SK-N-SH treated with all-trans-retinoic acid at 6 μM for 48 hours (cell line): ENCODE data around the gene RGS7.

Experiments used
- ATAC-seq: fragments of 200-7000 bp; cut with Tn5 transposase; 3 replicates; pipeline ENCODE4 v1.9.1; 2020; ENCODE audit warnings: mild to moderate bottlenecking, moderate library complexity
- BACH2 ChIP-seq: fragments of 250-450 bp; sonication (Bioruptor Pico); IDR thresholded peaks from 2 replicates; pipeline ENCODE4 v1.9.0; 2021; ENCODE audit warnings: mild to moderate bottlenecking, borderline replicate concordance
- CREB5 ChIP-seq: fragments of 250-450 bp; sonication (Bioruptor Pico); IDR thresholded peaks from 2 replicates; pipeline ENCODE4 v1.5.1; 2020; ENCODE audit warnings: low read depth, mild to moderate bottlenecking, moderate library complexity
- CSDC2 ChIP-seq: fragments of 250-450 bp; sonication (Bioruptor Pico); IDR thresholded peaks from 2 replicates; pipeline ENCODE4 v1.5.0; 2020; ENCODE audit warnings: mild to moderate bottlenecking, moderate library complexity
- ESRRG ChIP-seq: fragments of 250-450 bp; sonication (Bioruptor Pico); IDR thresholded peaks from 2 replicates; pipeline ENCODE4 v1.6.1; 2021; ENCODE audit warnings: mild to moderate bottlenecking
- GLIS3 ChIP-seq: fragments of 250-450 bp; sonication (Bioruptor Pico); IDR thresholded peaks from 2 replicates; pipeline ENCODE4 v1.5.0; 2020; ENCODE audit warnings: mild to moderate bottlenecking, moderate library complexity
- ISL1 ChIP-seq: fragments of 250-450 bp; sonication (Bioruptor Pico); IDR thresholded peaks from 2 replicates; pipeline ENCODE4 v2.1.2; 2022; ENCODE audit warnings: mild to moderate bottlenecking, moderate library complexity
- PATZ1 ChIP-seq: fragments of 250-450 bp; sonication (Bioruptor Pico); IDR thresholded peaks from 2 replicates; pipeline ENCODE4 v1.8.0; 2020; ENCODE audit warnings: mild to moderate bottlenecking, moderate library complexity, borderline replicate concordance
- POU6F1 ChIP-seq: fragments of 250-450 bp; sonication (Bioruptor Pico); IDR thresholded peaks from 2 replicates; pipeline ENCODE4 v1.8.0; 2021; ENCODE audit warnings: low read depth, mild to moderate bottlenecking, moderate library complexity, borderline replicate concordance
- PPARA ChIP-seq: fragments of 250-450 bp; sonication (Bioruptor Pico); IDR thresholded peaks from 2 replicates; pipeline ENCODE4 v1.5.0; 2020; ENCODE audit warnings: mild to moderate bottlenecking, borderline replicate concordance
- RARB ChIP-seq: fragments of 250-450 bp; sonication (Bioruptor Pico); IDR thresholded peaks from 2 replicates; pipeline ENCODE4 v1.8.0; 2021; ENCODE audit warnings: mild to moderate bottlenecking, moderate library complexity
- TCF4 ChIP-seq: fragments of 250-450 bp; sonication (Bioruptor Pico); IDR thresholded peaks from 2 replicates; pipeline ENCODE4 v1.8.0; 2021; ENCODE audit warnings: mild to moderate bottlenecking, moderate library complexity, borderline replicate concordance
- ZFP3 ChIP-seq: fragments of 250-450 bp; sonication (Bioruptor Pico); IDR thresholded peaks from 2 replicates; pipeline ENCODE4 v1.5.0; 2020; ENCODE audit warnings: mild to moderate bottlenecking, moderate library complexity
- ZFP30 ChIP-seq: fragments of 450-650 bp; formaldehyde crosslinking; IDR thresholded peaks from 2 replicates; pipeline ENCODE4 v1.5.0; 2022; ENCODE audit warnings: mild to moderate bottlenecking, moderate library complexity
- ZNF565 ChIP-seq: fragments of 450-650 bp; formaldehyde crosslinking; conservative IDR thresholded peaks from 2 replicates; pipeline ENCODE4 v1.5.0; 2020; ENCODE audit warnings: low read depth, mild to moderate bottlenecking, moderate library complexity
- ZNF70 ChIP-seq: fragments of 450-650 bp; formaldehyde crosslinking; IDR thresholded peaks from 2 replicates; pipeline ENCODE4 v1.5.0; 2020; ENCODE audit warnings: mild to moderate bottlenecking, moderate library complexity
- ZNF8 ChIP-seq: fragments of 450-650 bp; formaldehyde crosslinking; IDR thresholded peaks from 2 replicates; pipeline ENCODE4 v1.5.0; 2020; ENCODE audit warnings: mild to moderate bottlenecking, moderate library complexity
- TF ChIP-seq, protein P1 (sequence below): fragments of 250-450 bp; sonication (Bioruptor Pico); IDR thresholded peaks from 2 replicates; pipeline ENCODE4 v1.5.0; 2020; ENCODE audit warnings: mild to moderate bottlenecking, moderate library complexity

The RGS7 gene

GRCh38 chr1:240967070-240967724, 389.8 kb downstream of the RGS7 start (continued):
- TF ChIP-seq PATZ1 (CRISPR knock-in tag), result no peak
- no peak for TF ChIP-seq ESRRG (CRISPR knock-in tag)
- TF ChIP-seq, protein P1, sequence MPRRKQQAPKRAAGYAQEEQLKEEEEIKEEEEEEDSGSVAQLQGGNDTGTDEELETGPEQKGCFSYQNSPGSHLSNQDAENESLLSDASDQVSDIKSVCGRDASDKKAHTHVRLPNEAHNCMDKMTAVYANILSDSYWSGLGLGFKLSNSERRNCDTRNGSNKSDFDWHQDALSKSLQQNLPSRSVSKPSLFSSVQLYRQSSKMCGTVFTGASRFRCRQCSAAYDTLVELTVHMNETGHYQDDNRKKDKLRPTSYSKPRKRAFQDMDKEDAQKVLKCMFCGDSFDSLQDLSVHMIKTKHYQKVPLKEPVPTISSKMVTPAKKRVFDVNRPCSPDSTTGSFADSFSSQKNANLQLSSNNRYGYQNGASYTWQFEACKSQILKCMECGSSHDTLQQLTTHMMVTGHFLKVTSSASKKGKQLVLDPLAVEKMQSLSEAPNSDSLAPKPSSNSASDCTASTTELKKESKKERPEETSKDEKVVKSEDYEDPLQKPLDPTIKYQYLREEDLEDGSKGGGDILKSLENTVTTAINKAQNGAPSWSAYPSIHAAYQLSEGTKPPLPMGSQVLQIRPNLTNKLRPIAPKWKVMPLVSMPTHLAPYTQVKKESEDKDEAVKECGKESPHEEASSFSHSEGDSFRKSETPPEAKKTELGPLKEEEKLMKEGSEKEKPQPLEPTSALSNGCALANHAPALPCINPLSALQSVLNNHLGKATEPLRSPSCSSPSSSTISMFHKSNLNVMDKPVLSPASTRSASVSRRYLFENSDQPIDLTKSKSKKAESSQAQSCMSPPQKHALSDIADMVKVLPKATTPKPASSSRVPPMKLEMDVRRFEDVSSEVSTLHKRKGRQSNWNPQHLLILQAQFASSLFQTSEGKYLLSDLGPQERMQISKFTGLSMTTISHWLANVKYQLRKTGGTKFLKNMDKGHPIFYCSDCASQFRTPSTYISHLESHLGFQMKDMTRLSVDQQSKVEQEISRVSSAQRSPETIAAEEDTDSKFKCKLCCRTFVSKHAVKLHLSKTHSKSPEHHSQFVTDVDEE (CRISPR knock-in tag), result no peak
- TF ChIP-seq GLIS3 (CRISPR knock-in tag), result no peak

- TF ChIP-seq ZFP30 (CRISPR knock-in tag) (no peak), PPARA (CRISPR knock-in tag) (no peak), BACH2 (CRISPR knock-in tag) (no peak)
- no peak for ATAC-seq
Measured at GRCh38 chr1:240965581-240966091, 391.4 kb downstream of the RGS7 start.

DNA sequence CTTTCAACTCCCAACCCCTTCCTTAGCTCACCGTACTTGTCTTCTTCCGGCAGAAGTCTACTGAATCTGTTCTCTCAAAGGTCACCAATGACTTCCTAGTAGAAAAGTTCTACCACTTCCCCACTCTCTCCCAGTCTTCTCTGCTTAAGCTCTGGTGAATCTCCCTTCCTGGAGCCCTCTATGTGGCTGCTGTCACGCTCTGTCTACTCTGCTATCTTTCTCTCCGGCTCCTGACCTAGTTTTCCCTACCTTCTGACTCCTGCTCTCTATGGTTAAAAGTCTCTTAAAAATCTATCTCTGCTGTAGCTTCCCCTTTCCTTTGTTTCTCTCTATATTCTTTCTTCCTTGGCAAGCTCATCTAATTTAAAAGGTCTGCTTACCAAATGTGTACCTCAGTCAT, 394.9 kb downstream of the RGS7 start:
- ATAC-seq, result no peak

DNA sequence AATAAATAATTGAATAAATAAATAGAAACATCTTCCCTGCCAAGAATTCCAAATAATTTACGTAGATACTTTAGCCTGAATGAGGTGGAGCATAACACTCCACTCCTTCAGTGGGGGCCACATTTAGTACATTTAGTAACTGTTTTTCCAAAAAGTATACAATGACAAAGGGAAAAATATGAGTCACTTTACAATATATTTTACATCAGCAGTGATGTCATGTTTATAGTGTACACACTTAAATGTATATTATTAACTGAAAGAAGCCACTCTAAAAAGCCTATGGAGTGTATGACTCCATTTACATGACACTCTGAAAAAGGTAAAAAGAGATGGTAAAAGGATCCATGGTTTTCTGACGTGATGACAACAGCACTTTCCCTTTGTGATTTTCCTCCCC, 400.6 kb downstream of the RGS7 start:
- ATAC-seq, result no peak
- TF ChIP-seq BACH2 (CRISPR knock-in tag), result no peak
- no peak for TF ChIP-seq ZNF8
- no peak for TF ChIP-seq RARB (CRISPR knock-in tag)
- no peak for TF ChIP-seq ZFP3 (CRISPR knock-in tag)
- TF ChIP-seq ZNF70 (CRISPR knock-in tag), result no peak
- no peak for TF ChIP-seq GLIS3 (CRISPR knock-in tag)
- TF ChIP-seq ISL1 (CRISPR knock-in tag), result no peak
- no peak for TF ChIP-seq ZNF565 (CRISPR knock-in tag)
- no peak for TF ChIP-seq ESRRG (CRISPR knock-in tag)
- no peak for TF ChIP-seq PATZ1 (CRISPR knock-in tag)
- TF ChIP-seq CSDC2, result no peak
- no peak for TF ChIP-seq CREB5
- TF ChIP-seq POU6F1 (CRISPR knock-in tag), result no peak
- no peak for TF ChIP-seq TCF4 (CRISPR knock-in tag)

More for the DNA sequence above, 394.9 kb downstream of the RGS7 start:
- TF ChIP-seq ZFP3 (CRISPR knock-in tag) (no peak), POU6F1 (CRISPR knock-in tag) (no peak)
- TF ChIP-seq, all 23 proteins: peak for 0
